HepG2 (cell line): ENCODE measurements around the gene HACE1. TPM values are rescaled to one million over a fixed set of nuclear protein-coding genes. Genes with fewer than 3 reads are reported as not detected.

Experiments used
- ATAC-seq: fragments of 200-7000 bp; cut with Tn5 transposase; 3 replicates; pipeline ENCODE4 v1.9.1; 2020; ENCODE audit warnings: mild to moderate bottlenecking, moderate library complexity
- BruUV-seq: library from RNA; stranded (reverse); fragments of 400-500 nt; replicated peaks from 2 replicates; lab custom pipeline; 2021; lab: Mats Ljungman, UMichigan
- CTCF ChIA-PET: fragments of 300-600 bp; formaldehyde crosslinking; extraction: SDS; loops from one replicate; lab custom pipeline; 2021; ENCODE audit warnings: low total read pairs, inconsistent platforms, low intra/inter-chr PET ratio; lab: Yijun Ruan, JAX
- POLR2A ChIA-PET: fragments of 350-600 bp; sonication (Branson Sonifier 250); formaldehyde crosslinking; loops from one replicate; lab custom pipeline; 2020; ENCODE audit warnings: antibody characterized with exemption, inconsistent platforms; lab: Yijun Ruan, JAX
- DNase-seq: peaks from one replicate; pipeline ENCODE4 v3.0.0-alpha.2; 2015; ENCODE audit warnings: low spot score
- FAIRE-seq: peaks from 3 replicates; lab custom pipeline; 2011; peaks lifted over from hg19 to GRCh38; lab: Jason Lieb, UNC
- H2AFZ ChIP-seq: one replicate; pipeline ENCODE4 v1.6.1; 2011; ENCODE audit warnings: low read length, inconsistent platforms
- H3K27ac ChIP-seq: fragments of 300-600 bp; 3 replicates; pipeline ENCODE4 v1.8.0; 2011; ENCODE audit warnings: mixed run types, mild to moderate bottlenecking, mixed read lengths, low read length, inconsistent platforms; ENCODE audit not compliant: insufficient read depth; ENCODE audit errors: extremely low read length
- H3K27me3 ChIP-seq, 2 experiments: fragments of 200-600 bp in 1 of 2; 2 replicates in 1 of 2; 3 replicates in 1 of 2; pipeline versions ENCODE4 v1.6.0 to v1.8.0; 2011; ENCODE audit warnings: low read length in 2 of 2, mild to moderate bottlenecking in 2 of 2, moderate library complexity in 2 of 2, inconsistent platforms in 1 of 2; ENCODE audit not compliant: insufficient read depth in 2 of 2, control insufficient read depth in 1 of 2
- H3K36me3 ChIP-seq, 2 experiments: fragments of 200-600 bp in 1 of 2; replicated peaks in 1 of 2; 2 replicates in 1 of 2; 3 replicates in 1 of 2; pipeline versions ENCODE4 v1.5.1 to v1.8.0; 2011; ENCODE audit warnings: low read length in 2 of 2, inconsistent platforms in 1 of 2; ENCODE audit not compliant: insufficient read depth in 2 of 2, control insufficient read depth in 1 of 2
- H3K4me1 ChIP-seq: 2 replicates; pipeline ENCODE4 v1.5.1; 2012; ENCODE audit warnings: low read length, inconsistent platforms; ENCODE audit not compliant: insufficient read depth
- H3K4me2 ChIP-seq: 2 replicates; pipeline ENCODE4 v1.6.0; 2011; ENCODE audit warnings: low read depth, low read length, inconsistent platforms
- H3K4me3 ChIP-seq, 3 experiments: fragments of 200-600 bp in 1 of 3; sonication (generic), shearing (Covaris generic) in 1 of 3; replicated peaks in 1 of 3; 2 replicates each; pipeline ENCODE4 v1.5.1; 2011 to 2016; ENCODE audit warnings: low read length in 3 of 3, inconsistent platforms in 2 of 3, low read depth in 2 of 3, mild to moderate bottlenecking in 2 of 3, control low read depth in 1 of 3, mixed read lengths in 1 of 3; ENCODE audit not compliant: insufficient read depth in 1 of 3
- H3K79me2 ChIP-seq: one replicate; pipeline ENCODE4 v1.6.1; 2011; ENCODE audit warnings: low read length, inconsistent platforms; ENCODE audit not compliant: insufficient read depth
- H3K9ac ChIP-seq: 2 replicates; pipeline ENCODE4 v1.6.0; 2011; ENCODE audit warnings: mild to moderate bottlenecking, low read depth, low read length, inconsistent platforms; ENCODE audit not compliant: insufficient read depth
- H3K9me3 ChIP-seq: 2 replicates; pipeline ENCODE4 v1.5.1; 2012; ENCODE audit warnings: mild to moderate bottlenecking, low read length
- H4K20me1 ChIP-seq: 2 replicates; pipeline ENCODE4 v1.6.0; 2011; ENCODE audit warnings: inconsistent platforms, mild to moderate bottlenecking, low read length, moderate library complexity; ENCODE audit not compliant: insufficient read depth
- HES4 ChIP-seq: sonication (generic); formaldehyde crosslinking; IDR thresholded peaks from 2 replicates; pipeline ENCODE4 v1.9.0; 2021; ENCODE audit warnings: mild to moderate bottlenecking, missing genetic modification reagents, borderline replicate concordance
- HNF4A ChIP-seq: sonication (generic); formaldehyde crosslinking; IDR thresholded peaks from 2 replicates; pipeline ENCODE4 v1.4.0; 2020; ENCODE audit warnings: missing genetic modification reagents
- HNRNPK ChIP-seq: fragments of 200-400 bp; formaldehyde crosslinking; IDR thresholded peaks from 2 replicates; pipeline ENCODE4 v1.6.1; 2018; ENCODE audit warnings: low read length, low read depth, moderate library complexity, mild to moderate bottlenecking; ENCODE audit not compliant: poor library complexity, severe bottlenecking
- KLF12 ChIP-seq: sonication (generic); formaldehyde crosslinking; IDR thresholded peaks from 2 replicates; pipeline ENCODE4 v1.4.0; 2020; ENCODE audit warnings: missing genetic modification reagents, borderline replicate concordance
- MAFF ChIP-seq: IDR thresholded peaks from 2 replicates; pipeline ENCODE4 v1.6.1; 2011; ENCODE audit warnings: low read depth, low read length, improper control_type of control experiment
- MAFK ChIP-seq, 2 experiments: IDR thresholded peaks in 1 of 2; conservative IDR thresholded peaks in 1 of 2; 2 replicates each; pipeline ENCODE4 v1.6.1; 2011; ENCODE audit warnings: improper control_type of control experiment in 2 of 2, low read length in 2 of 2
- PPARG ChIP-seq: conservative IDR thresholded peaks from 2 replicates; pipeline ENCODE4 v1.6.1; 2016; ENCODE audit warnings: missing biosample characterization, missing genetic modification reagents
- TCF7 ChIP-seq: sonication (generic); IDR thresholded peaks from 2 replicates; pipeline ENCODE4 v1.6.1; 2016; ENCODE audit warnings: antibody characterized with exemption, low read depth
- ZFP41 ChIP-seq: sonication (generic); formaldehyde crosslinking; IDR thresholded peaks from 2 replicates; pipeline ENCODE4 v1.4.0; 2020; ENCODE audit warnings: mild to moderate bottlenecking, missing genetic modification reagents, borderline replicate concordance
- ZFY ChIP-seq: sonication (generic); formaldehyde crosslinking; IDR thresholded peaks from 2 replicates; pipeline ENCODE4 v1.4.0; 2020; ENCODE audit warnings: missing genetic modification reagents
- ZNF282 ChIP-seq: fragments of 450-650 bp; IDR thresholded peaks from 2 replicates; pipeline ENCODE4 v1.6.1; 2018; ENCODE audit not compliant: partially characterized antibody
- ZNF331 ChIP-seq: sonication (generic); formaldehyde crosslinking; IDR thresholded peaks from 2 replicates; pipeline ENCODE4 v1.4.0; 2020; ENCODE audit warnings: missing genetic modification reagents
- ZNF446 ChIP-seq: sonication (generic); formaldehyde crosslinking; IDR thresholded peaks from 2 replicates; pipeline ENCODE4 v1.5.0; 2020; ENCODE audit warnings: mild to moderate bottlenecking, missing genetic modification reagents
- ZNF737 ChIP-seq: sonication (generic); formaldehyde crosslinking; IDR thresholded peaks from 2 replicates; pipeline ENCODE4 v1.5.0; 2020; ENCODE audit warnings: missing genetic modification reagents, mild to moderate bottlenecking, borderline replicate concordance
- ZNF782 ChIP-seq: sonication (generic); formaldehyde crosslinking; IDR thresholded peaks from 2 replicates; pipeline ENCODE4 v1.4.0; 2020; ENCODE audit warnings: missing genetic modification reagents, mild to moderate bottlenecking, borderline replicate concordance
- WGBS: methylation state at CpG from one replicate; pipeline ENCODE4 v1.1.6; 2017; ENCODE audit warnings: low lambda C conversion rate; 5-methylcytosine and 5-hydroxymethylcytosine counted together
- in situ Hi-C: cut with HindIII; loops from 2 replicates; pipeline ENCODE4 v1.10.0; 2017; ENCODE audit warnings: low pct_unique_long_range_greater_than_20kb; ENCODE audit not compliant: extremely low pct_ligation_motif_present
- intact Hi-C: fragments of 100-400 bp; cut with micrococcal nuclease; formaldehyde crosslinking; loops from one replicate; pipeline ENCODE4 v1.10.0; 2022; ENCODE audit not compliant: unreplicated experiment
- polyA plus RNA-seq, 8 experiments: library from polyadenylated mRNA; depleted of rRNA in 3 of 8; stranded (reverse) in 7 of 8; unstranded in 1 of 8; fragments of >200 nt; fragmentation: Illumina TruSeq in 4 of 8; extraction: Trizol in 4 of 8; gene quantifications; 2 replicates each; pipeline versions ENCODE4 v1.2.1 to v1.2.3, GENCODE V29; 2011 to 2016; ENCODE audit warnings: low read depth in 4 of 8, missing spikeins in 1 of 8, mixed read lengths in 1 of 8; ENCODE audit not compliant: insufficient read depth in 1 of 8
- total RNA-seq, 5 experiments: library from RNA; depleted of rRNA; stranded (reverse); fragments of >200 nt; fragmentation: Illumina TruSeq; extraction: Trizol; gene quantifications; 2 replicates each; pipeline ENCODE4 v1.2.3, GENCODE V29; 2016; ENCODE audit warnings: low read depth in 1 of 5
- TF ChIP-seq, protein P1 (sequence below): sonication (generic); formaldehyde crosslinking; IDR thresholded peaks from 2 replicates; pipeline ENCODE4 v1.4.0; 2020; ENCODE audit warnings: missing genetic modification reagents

HACE1 gene
- total and polyA plus RNA-seq, 2 of the 13 experiments (the other 11 are each of a cell fraction or from before 2014, with no cell fraction given) = 8.9 to 11.4 TPM

DNA sequence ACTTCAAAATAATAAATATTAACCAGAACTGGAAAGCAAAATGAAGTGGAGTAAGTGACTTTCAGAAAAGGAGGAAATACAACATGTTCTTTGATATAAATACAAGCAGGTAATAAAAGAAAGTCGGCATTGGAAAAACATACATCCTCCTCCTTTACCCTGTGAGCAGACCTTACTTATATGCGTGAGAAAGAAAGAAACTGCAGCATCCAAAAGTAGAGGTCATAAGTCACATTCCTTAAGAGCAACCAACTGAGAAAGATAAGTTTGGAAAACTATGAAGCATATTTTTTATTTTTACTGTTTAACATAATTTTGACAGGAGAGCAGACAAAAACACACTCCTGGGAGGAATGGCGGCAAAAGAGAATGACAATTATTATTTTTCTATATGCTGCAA is 155.5 kb downstream of the HACE1 start (continued):
- TF ChIP-seq HNRNPK = no peak

DNA sequence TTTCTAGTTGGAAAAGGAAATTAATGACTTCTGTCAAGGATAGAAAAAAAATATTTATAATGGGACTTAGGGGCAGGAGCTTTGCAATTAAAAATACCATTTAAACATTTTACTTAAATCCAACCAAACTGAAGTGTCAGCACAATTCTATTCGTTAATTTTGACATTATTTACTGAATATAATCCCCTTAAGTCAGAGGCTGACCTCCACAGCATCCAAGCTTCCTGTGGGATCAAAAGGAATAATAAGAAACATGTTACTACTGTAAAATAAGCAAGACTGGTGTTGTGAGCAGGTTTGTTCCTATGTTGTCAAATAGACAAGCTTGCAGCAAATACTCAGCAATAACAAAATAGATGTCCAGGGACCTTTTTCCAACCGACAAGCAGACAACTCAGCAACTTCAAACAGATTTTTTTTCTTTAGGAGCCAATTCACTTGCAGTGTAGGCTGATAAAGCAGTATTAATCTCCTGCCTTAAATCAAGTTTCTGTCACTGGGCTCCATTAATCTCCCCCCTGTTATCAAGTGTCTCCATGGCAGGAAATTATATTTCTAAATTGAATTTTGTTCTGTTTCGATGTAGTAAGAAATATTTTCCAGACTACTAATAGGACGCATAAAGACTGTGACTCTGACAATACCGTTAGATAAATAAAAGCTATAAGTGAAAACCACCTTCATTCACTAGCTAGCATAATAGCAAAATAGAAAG is 157.4 kb downstream of the HACE1 start:
- Histone ChIP-seq H3K4me1 (no peaks in the 10 kb centered on the region), H3K4me3 (no peak overlapping the region), H3K79me2 (no peaks in the 10 kb centered on the region), H3K27ac (no peak overlapping the region), H3K4me2 (no peak overlapping the region), H2AFZ (no peak overlapping the region), H3K27me3 (no peaks in the 10 kb centered on the region), H3K9ac (no peak overlapping the region), H3K36me3 (no peaks in the 10 kb centered on the region), H3K9me3 (no peaks in the 10 kb centered on the region), H4K20me1 (no peaks in the 10 kb centered on the region)
- FAIRE-seq = no peak
- no peak for DNase-seq
- no TSS peak for BruUV-seq
- ChIA-PET CTCF (no interaction called here), POLR2A (no interaction called here)
- whole genome bisulfite sequencing = 55% methylated on average over 5 of the region's 5 CpGs
- TF ChIP-seq MAFF (0 out of 2 replicates have a peak, but pooled peaks have one; percentile 44), ZFY (CRISPR knock-in tag) (no peak), MAFK (conservative IDR thresholded peaks at IDR 0.05 in 1 of 2, IDR thresholded peaks at IDR 0.05 in 1 of 2; ENCODE audit: low read length in 2 of 2) (peak; percentile 37 to 63; a peak in 2 of 4 replicates)
- intact Hi-C loops (no loop called here), in situ Hi-C loops (no loop called here)
- no peak for ATAC-seq

DNA sequence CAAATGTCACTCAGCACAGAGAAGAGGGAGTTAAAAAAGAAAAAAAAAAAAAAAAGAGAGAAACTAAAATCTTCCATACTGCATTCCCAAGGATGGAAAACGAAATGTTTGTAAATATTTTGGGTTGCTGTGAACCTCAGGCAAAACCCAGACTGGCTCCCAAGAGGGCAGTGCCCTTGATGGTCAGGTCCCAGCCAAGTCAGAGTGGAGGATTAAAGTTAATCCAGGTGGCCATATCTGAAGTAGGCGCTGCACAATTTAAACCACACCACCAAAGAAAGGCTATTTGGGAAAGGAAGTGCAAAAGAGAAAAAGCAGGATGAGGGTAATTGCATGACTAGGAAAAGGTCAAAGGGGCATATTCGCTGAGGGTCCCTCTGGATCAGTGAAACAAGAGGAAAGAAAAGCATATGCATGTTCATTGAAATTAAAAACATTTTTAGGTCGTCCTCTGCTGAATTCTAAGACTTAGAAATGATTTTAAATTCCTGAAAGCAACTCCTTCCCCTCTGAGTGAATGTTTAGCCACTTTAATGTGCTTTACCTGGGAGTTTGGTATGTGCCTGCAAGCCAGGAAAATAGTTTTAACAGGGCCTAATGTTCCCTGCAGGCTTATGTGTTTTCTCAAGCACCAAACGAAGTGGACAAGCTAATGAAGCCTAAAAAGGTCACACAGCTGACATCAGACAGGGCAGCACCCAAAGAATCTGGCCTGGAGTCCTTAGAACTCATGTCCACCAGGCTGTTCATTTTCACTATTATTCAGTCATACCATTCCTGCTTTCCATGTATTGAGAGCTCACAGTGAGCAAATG is 159.1 kb downstream of the HACE1 start:
- POLR2A ChIA-PET = no interaction called here
- H3K36me3 ChIP-seq = no peaks in the 10 kb centered on the region
- H3K27me3 ChIP-seq = no peaks in the 10 kb centered on the region
- DNase-seq (no peak), ATAC-seq (no peak), FAIRE-seq (no peak)
- no peaks in the 10 kb centered on the region for H3K4me1 ChIP-seq
- H3K79me2 ChIP-seq = no peaks in the 10 kb centered on the region
- no TSS peak for BruUV-seq
- H3K4me2 ChIP-seq = no peak overlapping the region
- H2AFZ ChIP-seq = no peak overlapping the region
- no peak overlapping the region for H3K9ac ChIP-seq
- H3K27ac ChIP-seq = no peak overlapping the region
- WGBS = 26% methylated on average over 4 of the region's 5 CpGs
- CTCF ChIA-PET = no interaction called here
- H4K20me1 ChIP-seq = no peaks in the 10 kb centered on the region
- H3K9me3 ChIP-seq = no peaks in the 10 kb centered on the region
- in situ Hi-C loops = no loop called here
- no peak overlapping the region for H3K4me3 ChIP-seq
- intact Hi-C loops = no loop called here
- no peak for TF ChIP-seq KLF12 (CRISPR knock-in tag)
- TF ChIP-seq ZNF782 (CRISPR knock-in tag) = no peak
- TF ChIP-seq ZNF446 (CRISPR knock-in tag) = no peak
- no peak for TF ChIP-seq HES4
- no peak for TF ChIP-seq ZNF282
- no peak for TF ChIP-seq ZFP41 (CRISPR knock-in tag)
- TF ChIP-seq ZNF737 (CRISPR knock-in tag) = no peak
- TF ChIP-seq PPARG (CRISPR knock-in tag) = no peak
- TF ChIP-seq TCF7 = no peak
- no peak for TF ChIP-seq ZNF331 (CRISPR knock-in tag)
- TF ChIP-seq, protein P1, sequence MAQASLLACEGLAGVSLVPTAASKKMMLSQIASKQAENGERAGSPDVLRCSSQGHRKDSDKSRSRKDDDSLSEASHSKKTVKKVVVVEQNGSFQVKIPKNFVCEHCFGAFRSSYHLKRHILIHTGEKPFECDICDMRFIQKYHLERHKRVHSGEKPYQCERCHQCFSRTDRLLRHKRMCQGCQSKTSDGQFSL (CRISPR knock-in tag) = no peak
- no peak for TF ChIP-seq HNF4A (CRISPR knock-in tag)
